ENCODE measurements around the gene TCOF1.

Gene TCOF1

DNA sequence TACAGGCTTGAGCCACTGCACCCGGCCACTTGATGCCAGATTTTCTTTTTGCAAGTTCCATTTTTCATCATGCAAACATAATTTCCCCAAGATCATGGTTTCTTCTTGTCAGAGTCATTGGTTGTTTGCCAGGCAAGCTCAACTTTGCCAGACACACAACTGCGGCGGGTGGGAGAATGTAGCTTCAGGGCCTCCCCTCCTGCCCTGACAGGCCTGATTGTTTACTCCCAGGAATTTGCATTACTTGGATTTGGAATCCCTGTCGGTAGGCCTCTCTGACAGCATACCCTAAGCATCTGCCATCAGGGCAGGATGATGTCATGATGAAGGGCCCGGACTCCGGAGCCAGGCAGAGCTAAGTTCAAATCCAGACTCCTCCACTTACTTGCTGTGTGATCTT, 77.0 kb downstream of the TCOF1 start:
- no peak overlapping the region for H3K27ac ChIP-seq
- TF ChIP-seq ZFX (IDR thresholded peaks at IDR 0.05; ENCODE audit: borderline replicate concordance), result no peak
- TF ChIP-seq CTCF (IDR thresholded peaks at IDR 0.05), result no peak

- H3K27ac ChIP-seq, result no peak overlapping the region
- TF ChIP-seq ZFX (IDR thresholded peaks at IDR 0.05; ENCODE audit: borderline replicate concordance) (no peak), CTCF (IDR thresholded peaks at IDR 0.05) (peak; percentile 92)
These were observed 78.7 kb downstream of the TCOF1 start for GRCh38 chr5:150436141-150436680.

GRCh38 chr5:150438873-150439546, 81.5 kb downstream of the TCOF1 start:
- TF ChIP-seq ZFX (IDR thresholded peaks at IDR 0.05; ENCODE audit: borderline replicate concordance) (no peak), CTCF (IDR thresholded peaks at IDR 0.05) (peak; percentile 78)
- no peak overlapping the region for H3K27ac ChIP-seq

- peak overlapping the region; percentile 51 for H3K27ac ChIP-seq
These were observed 83.7 kb downstream of the TCOF1 start for GRCh38 chr5:150440948-150441812.

DNA sequence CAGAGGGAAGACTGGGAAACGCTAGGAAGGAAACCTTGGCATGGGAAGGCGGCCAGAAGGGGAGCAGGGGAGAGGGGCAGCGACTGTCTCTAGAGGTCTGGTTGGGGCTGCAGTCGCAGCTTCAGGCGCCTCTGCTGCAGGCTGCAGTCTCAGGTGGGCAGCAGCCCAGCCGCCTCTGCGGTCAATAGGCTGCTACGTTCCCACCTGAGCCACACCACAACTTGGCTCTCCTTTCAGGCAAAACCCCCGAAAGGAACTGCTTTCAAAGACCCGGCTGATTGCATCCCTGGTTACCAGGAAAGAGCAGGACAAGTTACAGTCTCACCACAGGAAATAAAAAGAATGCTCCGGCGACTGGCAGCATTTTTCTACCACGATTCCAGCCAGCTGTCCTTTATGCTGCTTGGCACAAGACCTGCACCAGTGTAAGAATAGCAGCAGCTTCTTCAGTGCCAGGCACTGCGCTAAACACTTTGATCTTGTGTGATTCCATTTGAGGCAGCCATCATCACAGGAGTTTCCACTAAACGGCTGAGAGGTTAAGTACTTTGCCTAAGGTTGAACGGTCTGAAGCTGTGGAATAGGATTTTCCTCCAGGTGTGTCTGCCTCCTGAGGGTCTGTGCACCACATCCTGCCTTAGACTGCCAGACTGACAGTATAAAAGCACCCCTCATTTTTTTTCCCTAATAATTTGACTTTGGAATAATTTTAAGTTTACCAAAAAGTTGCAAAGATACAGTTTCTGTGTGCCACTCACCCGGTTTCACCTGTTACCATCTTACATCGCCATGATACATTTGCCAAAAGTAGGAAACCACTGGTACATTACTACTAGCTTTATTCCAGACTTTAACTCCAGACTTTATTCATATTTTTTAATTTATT, 84.6 kb downstream of the TCOF1 start:
- H3K27ac ChIP-seq, result peak overlapping the region; percentile 51
- TF ChIP-seq ZFX (IDR thresholded peaks at IDR 0.05; ENCODE audit: borderline replicate concordance) (no peak), CTCF (IDR thresholded peaks at IDR 0.05) (no peak)

More at GRCh38 chr5:150440948-150441812, 83.7 kb downstream of the TCOF1 start:
- TF ChIP-seq CTCF (IDR thresholded peaks at IDR 0.05), result no peak
- TF ChIP-seq ZFX (IDR thresholded peaks at IDR 0.05; ENCODE audit: borderline replicate concordance), result no peak

GRCh38 chr5:150442699-150443080, 85.2 kb downstream of the TCOF1 start:
- peak overlapping the region; percentile 51 for H3K27ac ChIP-seq
- no peak for TF ChIP-seq ZFX (IDR thresholded peaks at IDR 0.05; ENCODE audit: borderline replicate concordance)
- TF ChIP-seq CTCF (IDR thresholded peaks at IDR 0.05), result no peak
